TTC549 (cell line): Measurements from ENCODE around the gene FAM180B.
A peak's percentile ranks its signal among the peaks of the same experiment; 100 is the strongest.
"Not testable (repeated sequence)": the region's sequence is repeated elsewhere in the genome, so short reads cannot be mapped to it uniquely, and the experiment has no call there.

Experiments used
- FAIRE-seq: peaks from 2 replicates; lab custom pipeline; 2012; peaks lifted over from hg19 to GRCh38; lab: Jason Lieb, UNC

FAM180B gene

DNA sequence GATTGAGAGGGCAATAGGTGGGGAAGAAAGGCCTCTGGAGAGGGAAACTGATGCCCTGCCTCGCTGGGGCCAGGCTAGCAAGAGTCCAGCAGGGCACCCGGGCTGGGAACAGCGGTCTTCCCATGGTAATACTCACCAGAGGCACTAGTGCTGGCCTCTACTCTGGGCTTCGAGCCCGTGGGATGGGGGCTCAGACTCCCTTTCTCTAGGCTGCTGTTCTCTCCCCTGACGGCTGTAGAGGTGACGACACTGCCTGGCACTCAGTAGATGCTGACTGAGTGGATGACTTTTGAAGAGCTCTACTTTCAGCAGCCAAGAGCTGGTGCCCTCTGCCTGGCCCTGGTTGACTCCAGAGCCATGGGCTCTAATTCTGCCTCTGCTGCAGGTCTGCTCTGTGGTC lies 8.6 kb downstream of the FAM180B start:
- no peak for FAIRE-seq

DNA sequence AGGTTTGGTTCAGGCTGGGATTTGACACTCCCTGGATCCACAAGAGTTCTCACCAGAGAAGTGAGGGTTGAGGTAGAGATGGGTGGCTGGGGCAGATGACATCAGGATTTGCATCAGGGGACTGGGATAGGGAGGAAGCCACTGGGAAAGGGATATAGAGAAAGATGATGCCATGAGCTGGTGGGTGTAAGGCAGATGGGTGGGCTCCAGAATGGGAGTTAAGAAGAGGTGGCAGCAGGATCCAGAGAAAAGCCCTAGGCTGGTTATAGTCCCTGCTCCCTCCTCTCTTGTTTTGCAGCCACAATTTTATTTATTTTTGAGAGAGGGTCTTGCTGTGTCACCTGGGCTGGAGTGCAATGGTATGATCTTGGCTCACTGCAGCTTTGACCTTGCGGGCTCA lies 9.5 kb downstream of the FAM180B start:
- FAIRE-seq = no peak

DNA sequence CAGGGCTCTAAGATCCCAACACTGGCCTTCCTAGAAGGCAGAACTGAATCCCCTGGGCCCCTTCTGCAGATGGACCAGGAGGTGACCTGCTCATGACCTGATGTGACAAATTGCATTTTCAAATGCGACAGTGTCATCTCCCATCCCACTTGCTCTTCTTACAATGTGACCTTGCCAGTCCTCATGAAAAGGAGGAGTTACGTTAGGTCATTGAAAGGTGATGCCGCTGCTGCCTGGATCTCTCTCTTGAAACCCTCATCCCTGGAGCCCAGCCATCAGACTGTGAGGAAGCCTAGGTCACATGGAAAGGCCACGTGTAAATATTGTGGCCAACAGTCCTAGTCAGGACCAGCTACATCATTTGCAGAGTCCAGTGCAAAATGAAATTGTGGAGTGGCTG lies 13.4 kb downstream of the FAM180B start:
- FAIRE-seq = no peak

DNA sequence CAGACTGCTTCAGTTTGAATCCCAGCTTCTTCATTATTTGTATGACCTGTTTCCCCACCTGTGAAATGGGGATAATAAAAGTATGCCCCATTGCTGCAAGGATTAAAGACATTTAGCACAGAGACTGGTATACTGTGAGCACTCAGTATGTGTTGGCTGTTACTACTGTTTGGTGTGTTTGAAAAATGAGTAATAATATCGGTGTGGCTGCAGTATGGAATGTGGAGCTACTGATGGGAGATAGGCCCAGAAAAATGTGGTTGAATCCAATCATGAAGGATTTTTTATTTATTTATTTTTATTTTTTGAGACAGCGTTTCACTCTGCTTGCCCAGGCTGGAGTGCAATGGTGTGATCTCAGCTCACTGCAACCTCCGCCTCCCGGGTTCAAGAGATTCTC lies 16.8 kb downstream of the FAM180B start:
- no peak for FAIRE-seq

DNA sequence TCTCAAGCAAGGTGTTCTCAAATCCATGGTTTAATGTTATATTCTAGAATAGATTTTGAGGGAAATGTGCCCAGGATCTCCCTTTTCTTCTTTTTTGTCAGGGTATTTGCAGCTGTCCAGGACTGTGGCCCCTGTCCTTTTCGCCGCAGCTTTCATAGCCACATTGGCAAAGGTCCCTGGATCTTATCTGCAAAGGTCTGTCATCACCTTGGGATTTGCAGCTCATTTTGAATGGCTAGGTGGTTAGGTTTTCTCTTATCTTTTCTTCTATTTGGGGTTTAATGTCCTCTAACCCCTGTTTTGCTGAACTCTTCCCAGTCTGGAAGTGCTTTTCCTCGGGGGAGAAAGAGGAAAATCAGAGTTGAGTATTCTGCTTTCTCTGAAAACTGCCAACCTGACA lies 19.4 kb downstream of the FAM180B start:
- FAIRE-seq = no peak

DNA sequence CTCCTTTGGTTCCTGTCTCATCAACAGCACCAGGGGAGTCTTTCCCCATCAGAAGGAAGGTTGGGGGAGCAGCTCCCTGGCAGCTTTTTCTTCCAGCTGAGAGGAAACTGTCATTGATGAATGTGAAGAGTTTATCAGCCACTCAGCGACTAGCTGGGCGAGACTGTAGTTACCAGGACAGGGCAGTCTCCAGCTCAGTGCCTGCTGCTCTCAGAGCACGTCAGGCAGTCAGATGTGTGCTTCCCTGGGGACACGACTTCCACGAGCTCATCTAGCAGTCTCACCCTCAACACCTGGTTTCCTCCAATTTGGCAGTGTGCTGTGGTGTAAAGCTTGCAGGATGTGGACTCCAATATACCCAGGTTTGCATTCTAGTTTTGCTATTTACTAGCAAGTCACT lies 20.3 kb downstream of the FAM180B start:
- no peak for FAIRE-seq

DNA sequence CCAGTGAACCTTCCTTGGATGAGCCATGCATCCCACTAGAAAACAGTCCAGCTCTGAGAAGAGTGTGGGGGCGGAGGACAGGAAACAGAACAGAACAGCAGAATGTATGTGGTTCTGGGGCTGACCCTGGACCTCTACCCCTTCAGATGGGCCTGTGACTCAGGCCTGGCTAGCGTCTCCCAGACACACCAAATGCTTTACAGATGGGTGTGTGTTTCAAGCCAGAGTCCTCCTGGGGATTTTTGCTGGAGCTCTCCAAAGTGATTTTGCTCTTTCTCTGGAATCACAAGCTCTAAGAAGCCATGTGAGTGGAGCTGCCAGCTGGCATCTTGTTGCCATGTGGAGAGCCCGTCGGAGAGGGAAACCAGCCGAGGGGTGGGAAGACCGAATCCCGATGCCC lies 20.9 kb downstream of the FAM180B start:
- no peak for FAIRE-seq

DNA sequence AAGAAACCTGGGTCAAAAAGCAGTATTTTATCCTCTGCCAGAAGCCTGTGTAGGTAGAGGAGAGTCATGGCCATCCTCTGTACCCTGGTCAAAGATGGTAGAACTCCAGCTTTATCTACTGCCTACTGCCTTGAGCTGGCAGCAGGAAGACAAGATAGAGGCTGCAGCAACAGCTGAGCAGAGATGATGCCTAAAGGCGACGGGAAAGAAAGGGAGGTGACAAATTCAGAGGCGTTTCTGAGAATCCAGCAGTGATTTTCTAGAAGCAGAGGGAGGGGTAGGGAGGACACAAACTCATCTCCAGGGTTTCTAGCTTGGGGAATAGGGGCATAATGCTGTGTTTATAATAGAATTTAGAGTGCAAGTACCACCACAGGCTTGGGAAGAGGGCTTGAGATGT lies 23.2 kb downstream of the FAM180B start:
- no peak for FAIRE-seq

DNA sequence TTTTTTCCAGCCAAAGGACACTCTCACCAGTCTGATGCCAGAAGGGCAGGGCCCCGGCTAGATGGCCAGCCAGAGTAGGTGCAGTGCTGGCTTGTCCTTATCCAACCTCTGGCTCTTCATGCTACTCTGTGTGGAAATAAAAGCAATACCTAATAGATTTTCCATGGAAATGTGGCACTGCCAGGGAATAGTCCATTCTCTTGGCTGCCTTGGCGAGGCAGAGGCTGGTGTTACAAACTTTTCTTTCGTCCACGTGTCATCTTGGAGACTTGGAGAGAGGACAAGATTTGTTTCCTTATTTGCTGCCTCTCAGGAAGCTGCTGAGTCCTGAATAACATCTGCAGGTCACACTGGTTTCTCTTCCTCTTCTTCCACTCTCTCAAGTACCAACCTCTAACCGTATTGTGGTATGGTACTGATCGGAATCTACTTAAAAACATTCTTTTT lies 24.9 kb downstream of the FAM180B start:
- no peak for FAIRE-seq

DNA sequence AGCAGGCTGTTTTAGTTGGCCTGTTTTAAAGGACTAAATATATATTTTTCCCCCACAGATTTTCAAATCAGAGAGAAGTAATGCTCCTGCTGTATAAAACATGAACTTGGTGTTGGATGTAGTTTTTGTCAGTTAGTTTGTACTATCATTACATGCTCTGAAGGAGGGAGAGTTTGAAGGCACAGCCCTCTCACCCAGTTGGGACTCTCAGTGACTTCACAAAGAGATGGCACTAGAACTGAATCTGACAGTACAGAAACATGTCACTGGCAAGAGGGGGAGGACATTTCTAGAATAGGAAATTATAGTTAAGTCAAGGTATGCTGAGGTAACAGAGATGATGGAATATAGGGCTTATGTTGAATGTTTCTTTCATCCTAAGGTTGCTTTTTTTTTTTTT lies 28.8 kb downstream of the FAM180B start:
- no peak for FAIRE-seq

DNA sequence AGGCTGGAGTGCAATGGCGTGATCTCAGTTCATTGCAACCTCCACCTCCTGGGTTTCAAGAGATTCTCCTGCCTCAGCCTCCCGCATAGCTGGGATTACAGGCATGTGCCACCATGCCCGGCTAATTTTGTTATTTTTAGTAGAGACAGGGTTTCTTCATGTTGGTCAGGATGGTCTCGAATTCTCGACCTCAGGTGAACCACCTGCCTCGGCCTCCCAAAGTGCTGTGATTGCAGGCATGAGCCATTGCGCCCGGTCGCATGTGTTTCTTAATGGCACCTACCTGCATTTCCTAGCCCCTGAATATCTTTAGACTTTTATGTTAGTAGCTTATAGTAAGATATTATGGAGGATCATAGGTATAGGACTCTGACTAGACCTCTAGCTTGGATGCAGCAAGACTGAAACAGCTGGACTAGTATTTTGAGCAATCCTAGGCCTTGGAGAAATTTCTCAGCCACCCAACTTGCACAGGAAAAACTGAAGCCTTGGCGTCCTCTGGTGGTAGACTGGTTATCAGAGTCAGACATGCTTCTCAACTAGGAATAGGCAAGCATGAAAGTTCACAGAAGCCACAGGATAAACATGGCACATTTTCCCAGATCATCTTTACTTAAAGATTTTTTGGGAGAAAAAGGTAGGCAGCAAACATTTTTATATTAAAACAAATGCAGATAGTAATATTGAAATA lies 30.4 kb downstream of the FAM180B start:
- peak; percentile 31 for FAIRE-seq

DNA sequence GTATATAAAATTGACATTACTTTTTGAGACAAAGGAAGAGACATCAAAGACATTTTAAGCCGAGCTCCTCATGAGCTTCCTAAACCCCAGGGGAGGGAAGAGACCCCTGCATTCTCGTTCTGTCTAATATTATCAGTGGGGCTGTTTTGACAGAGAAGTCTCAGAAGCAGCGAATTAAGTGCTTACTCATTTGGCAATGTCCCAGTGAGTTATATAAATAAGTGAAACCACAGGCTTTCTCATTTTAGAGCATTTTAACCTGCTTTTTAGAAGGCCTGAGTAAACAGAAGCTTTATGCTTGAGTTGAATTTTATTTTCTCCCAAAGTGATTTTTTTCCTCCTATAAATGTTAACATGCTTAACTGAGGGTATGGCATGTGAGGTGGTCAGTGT lies 30.9 kb downstream of the FAM180B start:
- FAIRE-seq = no peak

DNA sequence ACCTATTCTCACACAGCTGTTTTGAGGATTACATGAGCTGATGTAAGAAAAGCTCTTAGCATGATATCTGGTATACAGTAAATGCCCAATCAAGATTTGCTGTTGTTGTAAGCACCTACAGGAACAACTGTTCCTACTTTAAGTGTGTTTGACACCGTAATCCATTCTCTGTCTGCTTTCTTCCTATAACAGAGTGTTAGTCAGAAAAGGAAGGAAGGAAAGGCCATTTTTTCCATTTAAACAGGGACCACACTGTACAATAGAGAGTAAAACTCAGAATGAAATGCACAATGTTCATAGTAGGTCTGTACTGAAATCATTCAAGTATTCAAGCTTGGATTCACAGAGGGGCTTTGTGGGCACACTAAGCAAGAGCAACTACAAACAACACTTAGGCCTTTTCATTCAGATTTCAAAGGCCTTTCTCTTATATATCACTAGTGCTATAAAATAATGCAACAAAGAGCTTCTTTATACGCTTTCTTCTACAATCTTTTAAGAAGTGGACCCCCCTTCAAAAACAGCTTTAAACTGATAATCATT lies 34.4 kb downstream of the FAM180B start:
- FAIRE-seq = no peak

DNA sequence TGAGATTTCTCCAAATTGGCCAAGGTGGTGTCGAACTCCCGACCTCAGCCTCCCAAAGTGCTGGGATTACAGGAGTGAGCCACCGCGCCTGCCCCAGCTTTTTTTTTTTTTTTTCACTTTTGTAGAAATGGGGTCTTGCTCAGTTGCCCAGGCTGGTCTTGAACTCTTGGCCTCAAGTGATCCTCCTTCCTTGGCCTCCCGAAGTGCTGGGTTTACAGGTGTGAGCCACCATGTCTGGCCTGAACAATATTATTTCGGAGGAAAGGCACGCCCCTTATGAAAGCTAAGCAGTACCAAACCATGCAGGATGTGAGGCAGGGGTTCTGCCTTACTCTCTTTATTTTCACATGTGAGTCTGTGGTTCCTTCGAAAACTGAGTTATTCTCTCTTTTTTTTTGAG lies 39.8 kb downstream of the FAM180B start:
- no peak for FAIRE-seq

DNA sequence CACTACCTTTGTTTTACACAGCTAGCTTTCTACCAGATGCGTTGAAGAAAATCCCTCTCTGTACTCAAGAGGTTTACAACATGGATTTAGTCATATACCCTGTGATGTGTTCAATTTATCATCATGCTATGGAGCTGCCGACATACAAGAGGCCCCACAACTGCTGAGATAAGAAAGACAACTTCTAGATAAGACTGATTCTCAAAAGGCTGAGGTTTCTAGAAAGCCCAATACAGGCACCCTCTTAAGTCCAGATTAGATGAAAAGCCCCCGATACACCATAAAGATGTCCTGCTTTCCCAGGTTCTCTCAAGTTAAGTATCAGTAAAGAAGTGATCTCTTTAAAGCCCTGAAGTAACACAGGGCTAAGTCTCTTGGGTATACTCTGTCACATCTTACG lies 41.5 kb downstream of the FAM180B start:
- FAIRE-seq = no peak

DNA sequence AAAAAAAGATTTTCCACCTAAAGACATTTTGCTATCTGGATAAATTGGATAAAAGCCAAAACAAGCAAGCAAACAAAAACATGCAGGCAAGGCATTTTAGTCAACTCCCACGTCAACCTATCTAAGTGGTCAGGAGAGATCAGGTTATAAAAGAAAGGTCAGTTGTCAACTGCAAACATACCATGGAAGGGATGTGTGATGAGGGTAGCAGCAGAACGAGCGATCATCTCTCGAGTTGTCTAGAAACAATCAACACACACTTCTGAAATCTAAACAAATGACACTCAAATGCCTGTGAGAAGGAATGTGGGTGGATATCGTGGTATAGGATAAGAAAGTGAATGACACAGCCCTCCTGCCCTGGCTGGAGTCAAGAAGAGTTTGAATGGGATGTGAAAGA lies 45.0 kb downstream of the FAM180B start:
- FAIRE-seq = no peak

DNA sequence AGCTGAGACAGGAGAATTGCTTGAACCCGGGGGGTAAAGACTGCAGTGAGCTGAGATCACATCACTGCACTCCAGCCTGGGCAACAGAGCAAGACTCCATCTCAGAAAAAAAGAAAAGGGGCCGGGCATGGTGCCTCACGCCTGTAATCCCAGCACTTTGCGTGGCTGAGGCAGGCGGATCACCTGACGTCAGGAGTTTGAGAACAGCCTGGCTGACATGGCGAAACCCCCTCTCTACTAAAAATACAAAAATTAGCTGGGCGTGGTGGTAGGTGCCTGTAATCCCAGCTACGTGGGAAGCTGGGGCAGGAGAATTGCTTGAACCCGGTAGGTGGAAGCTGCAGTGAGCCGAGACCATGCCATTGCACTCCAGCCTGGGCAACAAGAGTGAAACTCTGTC lies 49.9 kb downstream of the FAM180B start:
- FAIRE-seq = not testable (repeated sequence)
